Left colon (tissue), 2 donors: ENCODE data around the gene GRID2. TPM values are rescaled to one million over a fixed set of nuclear protein-coding genes. Genes with fewer than 3 reads are reported as not detected.

Experiments used
- ATAC-seq: fragments of 200-7000 bp; cut with Tn5 transposase; one replicate; pipeline ENCODE4 v1.9.1; 2020; ENCODE audit warnings: mild to moderate bottlenecking, moderate library complexity
- DNase-seq, 2 donors: peaks; one replicate each; pipeline ENCODE4 v3.0.0-alpha.2; 2020
- intact Hi-C, 2 donors: fragments of 100-400 bp; cut with DNase I in 1 of 2; cut with micrococcal nuclease in 1 of 2; formaldehyde crosslinking; loops; one replicate each; pipeline versions ENCODE4 v1.11.2 to v1.14.0; 2022; cut with DNase I, micrococcal nuclease
- total RNA-seq, 2 donors: library from RNA; stranded (reverse); fragmentation: NEBNext Ultra II Directional; extraction: Animal tissue kit (Norgen Biotek cat#: 25700); gene quantifications; one replicate each; pipeline ENCODE4 v1.2.1, GENCODE V29; 2021
- donor health status: DM: no; HTN: no; CAD: no.
- donor health status: DM: yes; HTN: yes; CAD: no.

Gene GRID2
- total RNA-seq, 2 donors from 2014 or later = not detected

GRCh38 chr4:93469560-93469959 is 1165.8 kb downstream of the GRID2 start:
- ATAC-seq (no peak), DNase-seq (no peak)
- intact Hi-C loops = no loop called here

- no peak for ATAC-seq
Observed at GRCh38 chr4:93475730-93476129, 1172.0 kb downstream of the GRID2 start.

GRCh38 chr4:93478805-93479204 is 1175.0 kb downstream of the GRID2 start:
- no peak for ATAC-seq
- intact Hi-C loops = no loop called here
- no peak for DNase-seq

More at GRCh38 chr4:93475730-93476129, 1172.0 kb downstream of the GRID2 start:
- no peak for DNase-seq
- intact Hi-C loops = no loop called here

- DNase-seq = no peak
- ATAC-seq = no peak
- intact Hi-C loops = no loop called here
Observed at GRCh38 chr4:93480452-93480851, 1176.7 kb downstream of the GRID2 start.

GRCh38 chr4:93495346-93495745 is 1191.6 kb downstream of the GRID2 start:
- intact Hi-C loops = no loop called here
- ATAC-seq (no peak), DNase-seq (no peak)

- intact Hi-C loops = no loop called here
Observed at GRCh38 chr4:93501244-93501643, 1197.5 kb downstream of the GRID2 start.

GRCh38 chr4:93501946-93502345 is 1198.2 kb downstream of the GRID2 start:
- intact Hi-C loops = no loop called here
- no peak for DNase-seq
- no peak for ATAC-seq

More at GRCh38 chr4:93501244-93501643, 1197.5 kb downstream of the GRID2 start:
- DNase-seq = no peak
- ATAC-seq = no peak

- DNase-seq = no peak
- intact Hi-C loops = no loop called here
- no peak for ATAC-seq
Observed at GRCh38 chr4:93502991-93503390, 1199.2 kb downstream of the GRID2 start.

GRCh38 chr4:93513851-93514250 is 1210.1 kb downstream of the GRID2 start:
- no peak for ATAC-seq
- DNase-seq = no peak
- intact Hi-C loops = no loop called here

GRCh38 chr4:93515208-93515607 is 1211.4 kb downstream of the GRID2 start:
- ATAC-seq = no peak
- no peak for DNase-seq
- intact Hi-C loops = no loop called here

GRCh38 chr4:93529692-93530372 is 1226.1 kb downstream of the GRID2 start:
- ATAC-seq (no peak), DNase-seq (no peak)
- intact Hi-C loops = no loop called here

- no peak for ATAC-seq
- no peak for DNase-seq
- intact Hi-C loops = no loop called here
Observed at GRCh38 chr4:93532234-93532633, 1228.5 kb downstream of the GRID2 start.

GRCh38 chr4:93540562-93540961 is 1236.8 kb downstream of the GRID2 start:
- no peak for DNase-seq
- intact Hi-C loops = no loop called here
- ATAC-seq = no peak

- no peak for ATAC-seq
- intact Hi-C loops = no loop called here
- no peak for DNase-seq
Observed at GRCh38 chr4:93561842-93562241, 1258.1 kb downstream of the GRID2 start.

- intact Hi-C loops = no loop called here
- ATAC-seq (no peak), DNase-seq (no peak)
Observed at GRCh38 chr4:93568758-93569157, 1265.0 kb downstream of the GRID2 start.

- ATAC-seq = no peak
- DNase-seq = no peak
- intact Hi-C loops = no loop called here
Observed at GRCh38 chr4:93573285-93573684, 1269.5 kb downstream of the GRID2 start.

- ATAC-seq = no peak
- intact Hi-C loops = no loop called here
- DNase-seq = no peak
Observed at GRCh38 chr4:93578942-93579341, 1275.2 kb downstream of the GRID2 start.

- DNase-seq = no peak
- no peak for ATAC-seq
- intact Hi-C loops = no loop called here
Observed at GRCh38 chr4:93605163-93605562, 1301.4 kb downstream of the GRID2 start.

- no peak for ATAC-seq
- intact Hi-C loops = no loop called here
- DNase-seq = no peak
Observed at GRCh38 chr4:93617606-93618005, 1313.8 kb downstream of the GRID2 start.

- DNase-seq (no peak), ATAC-seq (no peak)
- intact Hi-C loops = no loop called here
Observed at GRCh38 chr4:93633721-93634120, 1330.0 kb downstream of the GRID2 start.

GRCh38 chr4:93635943-93636342 is 1332.2 kb downstream of the GRID2 start:
- intact Hi-C loops = no loop called here
- DNase-seq = no peak
- no peak for ATAC-seq
